K562 (cell line): ENCODE results near the gene DHX40. TPM values are rescaled to one million over a fixed set of nuclear protein-coding genes. Genes with fewer than 3 reads are reported as not detected.

ENCODE experiments used
- CBFA2T3 ChIP-seq: fragments of 450-650 bp; IDR thresholded peaks from 2 replicates; pipeline ENCODE4 v1.6.1; 2017
- CTBP1 ChIP-seq: fragments of 450-650 bp; IDR thresholded peaks from 2 replicates; pipeline ENCODE4 v1.6.1; 2016; ENCODE audit warnings: borderline replicate concordance
- EGR1 ChIP-seq: fragments of 450-650 bp; conservative IDR thresholded peaks from 2 replicates; pipeline ENCODE4 v1.6.1; 2017; ENCODE audit warnings: mild to moderate bottlenecking
- GTF2E2 ChIP-seq: fragments of 200-800 bp; sonication (Bioruptor generic); IDR thresholded peaks from 2 replicates; pipeline ENCODE4 v1.6.1; 2016; ENCODE audit warnings: missing genetic modification characterization, missing compliant biosample characterization
- HES1 ChIP-seq: fragments of 450-650 bp; IDR thresholded peaks from 2 replicates; pipeline ENCODE4 v1.6.1; 2016; ENCODE audit warnings: low read depth, mild to moderate bottlenecking, moderate library complexity
- HOMEZ ChIP-seq: fragments of 250-450 bp; sonication (Bioruptor Pico); IDR thresholded peaks from 2 replicates; pipeline ENCODE4 v1.4.0; 2020; ENCODE audit warnings: mild to moderate bottlenecking, moderate library complexity
- MIER1 ChIP-seq: fragments of 450-650 bp; IDR thresholded peaks from 2 replicates; pipeline ENCODE4 v1.6.1; 2016; ENCODE audit warnings: antibody characterized with exemption, mild to moderate bottlenecking, low read depth
- MTA2 ChIP-seq: fragments of 450-650 bp; IDR thresholded peaks from 2 replicates; pipeline ENCODE4 v1.6.1; 2016; ENCODE audit warnings: low read depth
- MXI1 ChIP-seq: IDR thresholded peaks from 2 replicates; pipeline ENCODE4 v1.6.1; 2011; ENCODE audit warnings: low read depth, mild to moderate bottlenecking, improper control_type of control experiment, low read length
- POLR2B ChIP-seq: fragments of 450-650 bp; IDR thresholded peaks from 2 replicates; pipeline ENCODE4 v1.6.1; 2018; ENCODE audit warnings: low read depth; ENCODE audit not compliant: partially characterized antibody
- SUPT5H ChIP-seq: fragments of 450-650 bp; IDR thresholded peaks from 2 replicates; pipeline ENCODE4 v1.6.1; 2016
- TBP ChIP-seq: optimal IDR thresholded peaks from 2 replicates; pipeline ENCODE3; 2011; ENCODE audit warnings: low read depth, low read length, improper control_type of control experiment
- TEAD4 ChIP-seq, 2 experiments: sonication (generic) in 1 of 2; formaldehyde crosslinking in 1 of 2; IDR thresholded peaks; 2 replicates each; pipeline versions ENCODE4 v1.6.1 to v1.8.0; 2012 to 2022; ENCODE audit warnings: borderline replicate concordance in 1 of 2, inconsistent platforms in 1 of 2, low read length in 1 of 2, mild to moderate bottlenecking in 1 of 2, missing genetic modification reagents in 1 of 2
- TOE1 ChIP-seq, 2 experiments: fragments of 450-650 bp in 1 of 2; sonication (generic) in 1 of 2; formaldehyde crosslinking in 1 of 2; IDR thresholded peaks; 2 replicates each; pipeline versions ENCODE4 v1.7.1 to v1.8.0; 2016 to 2022; ENCODE audit warnings: borderline replicate concordance in 2 of 2, mild to moderate bottlenecking in 2 of 2, antibody characterized with exemption in 1 of 2, inconsistent platforms in 1 of 2, low read depth in 1 of 2, missing genetic modification reagents in 1 of 2, moderate library complexity in 1 of 2
- XRCC5 ChIP-seq: fragments of 200-400 bp; formaldehyde crosslinking; IDR thresholded peaks from 2 replicates; pipeline ENCODE4 v1.6.1; 2017; ENCODE audit warnings: low read depth, mild to moderate bottlenecking, low read length
- ZBTB8A ChIP-seq: fragments of 450-650 bp; IDR thresholded peaks from 2 replicates; pipeline ENCODE4 v1.6.1; 2018; ENCODE audit warnings: mild to moderate bottlenecking, moderate library complexity; ENCODE audit not compliant: partially characterized antibody
- ZC3H8 ChIP-seq: fragments of 450-650 bp; IDR thresholded peaks from 2 replicates; pipeline ENCODE4 v1.6.1; 2017
- ZNF124 ChIP-seq: sonication (generic); formaldehyde crosslinking; IDR thresholded peaks from 2 replicates; pipeline ENCODE4 v1.8.1; 2022; ENCODE audit warnings: missing genetic modification reagents
- ZNF175 ChIP-seq: fragments of 200-800 bp; sonication (Bioruptor generic); IDR thresholded peaks from 2 replicates; pipeline ENCODE4 v1.6.1; 2016; ENCODE audit warnings: low read depth, mild to moderate bottlenecking, missing genetic modification characterization, missing compliant biosample characterization
- ZNF184 ChIP-seq: sonication (generic); formaldehyde crosslinking; IDR thresholded peaks from 2 replicates; pipeline ENCODE4 v1.5.0; 2020; ENCODE audit warnings: missing genetic modification reagents
- ZNF586 ChIP-seq: fragments of 450-650 bp; formaldehyde crosslinking; conservative IDR thresholded peaks from 2 replicates; pipeline ENCODE4 v1.4.0; 2020; ENCODE audit warnings: mild to moderate bottlenecking, moderate library complexity
- ZNF766 ChIP-seq: fragments of 200-800 bp; sonication (Bioruptor generic); conservative IDR thresholded peaks from 2 replicates; pipeline ENCODE4 v1.6.1; 2016; ENCODE audit warnings: missing genetic modification characterization, missing compliant biosample characterization
- polyA plus RNA-seq, 8 experiments: library from polyadenylated mRNA; depleted of rRNA in 4 of 8; stranded (reverse) in 5 of 8; unstranded in 3 of 8; fragments of >200 nt; fragmentation: Nextera tagmentation in 2 of 8; fragmentation: Illumina TruSeq in 1 of 8; extraction: Ambion mirVana in 2 of 8; extraction: Trizol in 1 of 8; gene quantifications; 2 replicates each; pipeline versions ENCODE4 v1.2.1 to v1.2.3, GENCODE V29; 2011 to 2014; ENCODE audit warnings: inconsistent platforms in 1 of 8, missing spikeins in 1 of 8
- total RNA-seq, 7 experiments: library from RNA; depleted of rRNA in 6 of 7; stranded (reverse); fragments of >200 nt in 6 of 7; fragmentation: Illumina TruSeq in 2 of 7; extraction: Trizol in 2 of 7; gene quantifications; 2 replicates each; pipeline versions ENCODE4 v1.2.1 to v1.2.3, GENCODE V29; 2011 to 2021; ENCODE audit warnings: low replicate concordance in 1 of 7
- TF ChIP-seq, protein P1 (sequence below): fragments of 450-650 bp; IDR thresholded peaks from 2 replicates; pipeline ENCODE4 v1.7.0; 2016; ENCODE audit warnings: borderline replicate concordance

DHX40 gene
- total and polyA plus RNA-seq, 9 of the 15 experiments (the other 6 are each of a cell fraction or from before 2014, with no cell fraction given): 7.2 to 38.6 (median 18.7) TPM

DNA sequence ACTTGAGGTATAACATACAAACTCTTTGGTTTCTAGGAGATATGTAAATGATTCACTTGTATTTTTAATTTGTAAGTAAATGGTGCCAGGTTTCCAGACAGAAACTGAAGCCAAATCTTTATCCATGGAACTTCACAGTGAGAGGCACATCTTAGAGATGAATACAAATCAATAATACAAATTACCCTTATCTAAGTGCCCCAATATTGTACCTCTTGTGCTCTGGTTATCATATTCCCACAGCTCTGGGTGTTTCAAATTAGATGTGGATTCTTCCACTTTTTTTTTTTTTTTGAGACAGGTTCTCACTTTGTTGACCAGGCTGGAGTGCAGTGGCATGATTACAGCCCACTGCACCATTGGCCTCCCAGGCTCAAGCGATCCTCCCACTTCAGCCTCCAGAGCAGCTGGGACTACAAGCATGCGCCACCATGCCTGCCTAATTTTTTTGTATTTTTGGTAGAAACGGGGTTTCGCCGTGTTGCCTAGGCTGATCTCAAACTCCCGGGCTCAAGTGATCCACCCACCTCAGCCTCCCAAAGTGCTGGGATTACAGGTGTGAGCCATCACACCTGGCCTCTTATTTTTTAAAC is 38.0 kb upstream of the DHX40 start (continued):
- TF ChIP-seq XRCC5: no peak
- TF ChIP-seq, protein P1, sequence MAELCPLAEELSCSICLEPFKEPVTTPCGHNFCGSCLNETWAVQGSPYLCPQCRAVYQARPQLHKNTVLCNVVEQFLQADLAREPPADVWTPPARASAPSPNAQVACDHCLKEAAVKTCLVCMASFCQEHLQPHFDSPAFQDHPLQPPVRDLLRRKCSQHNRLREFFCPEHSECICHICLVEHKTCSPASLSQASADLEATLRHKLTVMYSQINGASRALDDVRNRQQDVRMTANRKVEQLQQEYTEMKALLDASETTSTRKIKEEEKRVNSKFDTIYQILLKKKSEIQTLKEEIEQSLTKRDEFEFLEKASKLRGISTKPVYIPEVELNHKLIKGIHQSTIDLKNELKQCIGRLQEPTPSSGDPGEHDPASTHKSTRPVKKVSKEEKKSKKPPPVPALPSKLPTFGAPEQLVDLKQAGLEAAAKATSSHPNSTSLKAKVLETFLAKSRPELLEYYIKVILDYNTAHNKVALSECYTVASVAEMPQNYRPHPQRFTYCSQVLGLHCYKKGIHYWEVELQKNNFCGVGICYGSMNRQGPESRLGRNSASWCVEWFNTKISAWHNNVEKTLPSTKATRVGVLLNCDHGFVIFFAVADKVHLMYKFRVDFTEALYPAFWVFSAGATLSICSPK: no peak
- TF ChIP-seq POLR2B: peak; percentile 39
- TF ChIP-seq HES1: no peak
- 0 out of 2 replicates have a peak, but pooled peaks have one; percentile 12 for TF ChIP-seq CBFA2T3
- no peak for TF ChIP-seq HOMEZ (CRISPR knock-in tag)
- no peak for TF ChIP-seq ZNF586
- no peak for TF ChIP-seq ZNF184
- TF ChIP-seq GTF2E2 (tag): peak; percentile 36; the same call in 1 of the 2 replicates
- TF ChIP-seq ZNF124 (CRISPR knock-in tag): no peak
- no peak for TF ChIP-seq MTA2
- peak; percentile 77 for TF ChIP-seq SUPT5H
- TF ChIP-seq ZC3H8: peak; percentile 87
- no peak for TF ChIP-seq ZBTB8A
- TF ChIP-seq TBP: peak; percentile 94
- TF ChIP-seq MXI1: no peak
- no peak for TF ChIP-seq TOE1 (IDR thresholded peaks at IDR 0.05; ENCODE audit: borderline replicate concordance)
- TF ChIP-seq TOE1 (CRISPR knock-in tag; IDR thresholded peaks at IDR 0.05; ENCODE audit: borderline replicate concordance, low read depth): no peak
- TF ChIP-seq MIER1: no peak
- TF ChIP-seq TEAD4 (IDR thresholded peaks at IDR 0.05; ENCODE audit: low read length): peak; percentile 46
- TF ChIP-seq TEAD4 (CRISPR knock-in tag; IDR thresholded peaks at IDR 0.05; ENCODE audit: borderline replicate concordance): no peak
- TF ChIP-seq EGR1: no peak
- no peak for TF ChIP-seq ZNF175 (CRISPR knock-in tag)
- no peak for TF ChIP-seq ZNF766 (CRISPR knock-in tag)
- TF ChIP-seq CTBP1: no peak
